SK-N-SH (cell line): Measurements from ENCODE around the gene CCL21. TPM values are rescaled to one million over a fixed set of nuclear protein-coding genes. Genes with fewer than 3 reads are reported as not detected.

Experiments
- CTCF ChIA-PET: fragments of 300-600, 350-600 bp; formaldehyde crosslinking; extraction: SDS; loops from one replicate; lab custom pipeline; 2021; lab: Yijun Ruan, JAX
- POLR2A ChIA-PET: fragments of 350-600 bp; sonication (Branson Sonifier 250); formaldehyde crosslinking; extraction: SDS; loops from one replicate; lab custom pipeline; 2020; ENCODE audit warnings: antibody characterized with exemption, inconsistent platforms; lab: Yijun Ruan, JAX
- DNase-seq: peaks from one replicate; pipeline ENCODE4 v3.0.0; 2012
- H2AFZ ChIP-seq: fragments of 200-600 bp; sonication (generic); 2 replicates; pipeline ENCODE4 v1.8.1; 2016; ENCODE audit warnings: antibody characterized with exemption, mild to moderate bottlenecking, low read depth
- H3F3A ChIP-seq: fragments of 200-600 bp; sonication (generic); replicated peaks from 2 replicates; pipeline ENCODE3; 2016; ENCODE audit warnings: antibody characterized with exemption, mild to moderate bottlenecking; ENCODE audit not compliant: insufficient read depth
- H3K27ac ChIP-seq, 2 experiments: fragments of 200-500 bp in 1 of 2; fragments of 200-600 bp in 1 of 2; sonication (Bioruptor generic) in 1 of 2; sonication (generic), shearing (Covaris generic) in 1 of 2; 2 replicates each; pipeline versions ENCODE4 v1.5.1 to v1.6.1; 2014 to 2016; ENCODE audit warnings: low read depth in 2 of 2, inconsistent platforms in 1 of 2, low read length in 1 of 2, mild to moderate bottlenecking in 1 of 2, mixed read lengths in 1 of 2
- H3K27me3 ChIP-seq: fragments of 200-600 bp; sonication (generic), shearing (Covaris generic); 2 replicates; pipeline ENCODE4 v1.6.1; 2016; ENCODE audit warnings: mixed run types; ENCODE audit not compliant: insufficient read depth
- H3K36me3 ChIP-seq, 2 experiments: fragments of 200-500 bp in 1 of 2; fragments of 200-600 bp in 1 of 2; sonication (Bioruptor generic) in 1 of 2; sonication (generic) in 1 of 2; replicated peaks in 1 of 2; 2 replicates each; pipeline versions ENCODE3 to v1.5.1; 2014 to 2016; ENCODE audit warnings: low read length in 1 of 2, mild to moderate bottlenecking in 1 of 2; ENCODE audit not compliant: insufficient read depth in 2 of 2, control insufficient read depth in 1 of 2
- H3K4me1 ChIP-seq, 2 experiments: fragments of 200-500 bp in 1 of 2; fragments of 200-600 bp in 1 of 2; sonication (Bioruptor generic) in 1 of 2; sonication (generic), shearing (Covaris generic) in 1 of 2; 2 replicates each; pipeline versions ENCODE4 v1.5.1 to v1.6.1; 2014 to 2016; ENCODE audit warnings: low read depth in 1 of 2, low read length in 1 of 2, mixed run types in 1 of 2; ENCODE audit not compliant: insufficient read depth in 2 of 2, control insufficient read depth in 1 of 2
- H3K4me2 ChIP-seq: fragments of 200-600 bp; sonication (generic), shearing (Covaris generic); 2 replicates; pipeline ENCODE4 v1.6.1; 2017; ENCODE audit warnings: mixed run types
- H3K4me3 ChIP-seq, 2 experiments: fragments of 200-500 bp in 1 of 2; fragments of 200-600 bp in 1 of 2; sonication (Bioruptor generic) in 1 of 2; sonication (generic), shearing (Covaris generic) in 1 of 2; 2 replicates each; pipeline versions ENCODE4 v1.5.1 to v1.8.1; 2014 to 2016; ENCODE audit warnings: low read depth in 2 of 2, inconsistent platforms in 1 of 2, low read length in 1 of 2, mild to moderate bottlenecking in 1 of 2, mixed read lengths in 1 of 2, moderate library complexity in 1 of 2
- H3K79me2 ChIP-seq: fragments of 200-600 bp; sonication (generic); 2 replicates; pipeline ENCODE4 v1.8.1; 2017; ENCODE audit warnings: mild to moderate bottlenecking; ENCODE audit not compliant: insufficient read depth
- H3K9ac ChIP-seq: fragments of 200-600 bp; sonication (generic); 2 replicates; pipeline ENCODE4 v1.6.1; 2017; ENCODE audit warnings: mixed run types
- H3K9me2 ChIP-seq: fragments of 200-600 bp; sonication (generic); 2 replicates; pipeline ENCODE4 v1.6.1; 2017; ENCODE audit warnings: mixed run types
- H3K9me3 ChIP-seq: fragments of 200-600 bp; sonication (generic); 2 replicates; pipeline ENCODE4 v1.6.1; 2017; ENCODE audit warnings: mixed run types, mild to moderate bottlenecking, moderate library complexity
- H4K20me1 ChIP-seq: fragments of 200-600 bp; sonication (generic); 2 replicates; pipeline ENCODE4 v1.6.1; 2017; ENCODE audit warnings: mild to moderate bottlenecking, mixed run types; ENCODE audit not compliant: insufficient read depth
- CHD2 ChIP-seq: fragments of 150-350 bp; IDR thresholded peaks from 2 replicates; pipeline ENCODE4 v1.6.1; 2018; ENCODE audit warnings: low read length; ENCODE audit not compliant: partially characterized antibody
- ELF1 ChIP-seq: IDR thresholded peaks from 2 replicates; pipeline ENCODE4 v1.4.0; 2012
- FOSL2 ChIP-seq: IDR thresholded peaks from 2 replicates; pipeline ENCODE4 v1.4.0; 2012; ENCODE audit warnings: low read depth, mild to moderate bottlenecking, moderate library complexity, borderline replicate concordance
- FOXJ3 ChIP-seq: sonication (generic); formaldehyde crosslinking; IDR thresholded peaks from 2 replicates; pipeline ENCODE4 v1.5.1; 2020; ENCODE audit warnings: mild to moderate bottlenecking, missing genetic modification reagents
- MEF2A ChIP-seq: IDR thresholded peaks from 2 replicates; pipeline ENCODE4 v1.4.0; 2012; ENCODE audit warnings: low read depth, borderline replicate concordance
- MXI1 ChIP-seq: IDR thresholded peaks from 2 replicates; pipeline ENCODE4 v1.6.1; 2012; ENCODE audit warnings: mild to moderate bottlenecking, low read depth, low read length, improper control_type of control experiment
- NFIC ChIP-seq: IDR thresholded peaks from 2 replicates; pipeline ENCODE4 v1.4.0; 2012; ENCODE audit warnings: borderline replicate concordance
- POLR2AphosphoS5 ChIP-seq: IDR thresholded peaks from 2 replicates; pipeline ENCODE4 v1.6.1; 2012; ENCODE audit warnings: low read depth, low read length
- RAD21 ChIP-seq: IDR thresholded peaks from 2 replicates; pipeline ENCODE4 v1.6.1; 2012; ENCODE audit warnings: mild to moderate bottlenecking, low read length
- RCOR1 ChIP-seq: fragments of 150-350 bp; IDR thresholded peaks from 2 replicates; pipeline ENCODE4 v1.6.1; 2017; ENCODE audit warnings: antibody characterized with exemption, low read length
- SIN3A ChIP-seq: IDR thresholded peaks from 2 replicates; pipeline ENCODE4 v1.6.1; 2012; ENCODE audit warnings: low read depth, mild to moderate bottlenecking, low read length, moderate library complexity, borderline replicate concordance
- SMC3 ChIP-seq: IDR thresholded peaks from 2 replicates; pipeline ENCODE4 v1.6.1; 2012; ENCODE audit warnings: low read depth, low read length, improper control_type of control experiment
- TAF1 ChIP-seq: IDR thresholded peaks from 2 replicates; pipeline ENCODE4 v1.6.1; 2012; ENCODE audit warnings: low read depth, mild to moderate bottlenecking, low read length, moderate library complexity, borderline replicate concordance
- TCF12 ChIP-seq: IDR thresholded peaks from 2 replicates; pipeline ENCODE4 v1.4.0; 2012
- TEAD4 ChIP-seq: IDR thresholded peaks from 2 replicates; pipeline ENCODE4 v1.4.0; 2012; ENCODE audit warnings: mild to moderate bottlenecking, borderline replicate concordance; ENCODE audit not compliant: insufficient read depth
- WGBS: methylation state at CpG from one replicate; pipeline ENCODE4 v1.1.6; 2017; ENCODE audit warnings: low lambda C conversion rate; 5-methylcytosine and 5-hydroxymethylcytosine counted together
- polyA plus RNA-seq, 3 experiments: library from polyadenylated mRNA; depleted of rRNA; stranded (reverse); fragments of >200 nt; gene quantifications; 2 replicates each; pipeline ENCODE4 v1.2.3, GENCODE V29; 2012
- TF ChIP-seq, protein P1 (sequence below): IDR thresholded peaks from 2 replicates; pipeline ENCODE4 v1.4.0; 2012; ENCODE audit warnings: low read depth, borderline replicate concordance
- TF ChIP-seq, protein P2 (sequence below): IDR thresholded peaks from 2 replicates; pipeline ENCODE4 v1.6.1; 2012; ENCODE audit warnings: mild to moderate bottlenecking, low read depth, low read length, moderate library complexity

CCL21 gene
- polyA plus RNA-seq, 1 of the 3 experiments (the other 2 are of a cell fraction), result not detected

DNA sequence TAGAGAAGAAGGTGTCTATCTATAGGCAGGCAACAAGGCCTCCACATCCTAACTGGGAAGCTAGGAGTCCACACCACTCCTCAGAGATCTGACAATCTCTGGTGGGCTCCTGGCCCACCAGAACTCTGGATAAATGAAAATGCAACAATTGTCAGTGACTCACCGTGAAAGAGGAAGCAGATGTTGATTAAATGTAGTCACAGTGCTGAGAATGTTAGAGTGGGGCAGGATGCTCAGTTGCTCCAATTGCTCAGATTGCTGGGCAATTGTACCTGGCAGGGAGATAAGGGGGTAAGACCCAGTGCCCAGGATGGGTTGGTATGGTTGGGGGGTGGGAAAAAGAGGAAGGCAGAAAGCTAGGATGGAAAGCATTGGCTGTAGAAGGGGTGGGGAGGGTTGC is 23.2 kb downstream of the CCL21 start:
- no peaks in the 10 kb centered on the region for H3F3A ChIP-seq
- no peaks in the 10 kb centered on the region; a peak in 1 of 4 replicates for H3K4me1 ChIP-seq
- no peak overlapping the region for H3K27ac ChIP-seq
- H3K79me2 ChIP-seq, result no peaks in the 10 kb centered on the region
- H3K36me3 ChIP-seq, result no peaks in the 10 kb centered on the region
- CTCF ChIA-PET, result interaction anchor here (0.9 to 5.1 kb wide), 4 partner anchors 11 to 40 kb away, joined by 3 to 43 read pairs (median 4); no protein-coding TSS in a partner anchor
- H4K20me1 ChIP-seq, result no peaks in the 10 kb centered on the region
- no peak for DNase-seq
- no peaks in the 10 kb centered on the region for H3K9me3 ChIP-seq
- no peaks in the 10 kb centered on the region for H3K9me2 ChIP-seq
- no peak overlapping the region for H2AFZ ChIP-seq
- no peak overlapping the region for H3K4me2 ChIP-seq
- no peak for TF ChIP-seq SMC3
- H3K4me3 ChIP-seq, result no peak overlapping the region
- H3K27me3 ChIP-seq, result no peaks in the 10 kb centered on the region
- WGBS, result 45% methylated on average over 1 of the region's 1 CpG
- H3K9ac ChIP-seq, result no peak overlapping the region
- POLR2A ChIA-PET, result interaction anchor here (0.7 kb wide), 1 partner anchor 14 kb away, joined by 3 read pairs; no protein-coding TSS in a partner anchor

DNA sequence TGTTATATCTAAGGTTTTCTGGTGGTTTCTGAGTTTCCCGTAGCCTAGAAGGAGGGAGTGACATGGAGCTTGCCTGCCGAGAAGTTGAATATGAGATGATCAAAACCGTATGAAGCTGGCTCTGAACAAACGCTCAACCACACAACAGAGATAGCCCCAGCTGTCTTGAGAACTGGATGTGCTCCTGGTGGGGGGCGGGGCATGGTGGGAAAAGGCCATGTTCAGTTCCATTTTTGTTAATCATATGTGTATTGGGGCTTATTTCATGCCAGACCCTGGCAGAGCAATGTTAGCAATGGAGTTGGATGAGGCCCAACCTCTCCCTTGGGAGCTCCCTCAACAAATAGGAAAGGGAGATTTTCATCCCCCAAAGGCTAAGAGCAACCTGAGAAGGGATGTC is 23.7 kb downstream of the CCL21 start:
- DNase-seq, result no peak
- POLR2A ChIA-PET, result interaction anchor here (0.7 kb wide), 1 partner anchor 14 kb away, joined by 3 read pairs; no protein-coding TSS in a partner anchor
- no peak overlapping the region for H2AFZ ChIP-seq

More for the DNA sequence above, 23.7 kb downstream of the CCL21 start:
- Histone ChIP-seq H4K20me1 (no peaks in the 10 kb centered on the region), H3K9me2 (no peaks in the 10 kb centered on the region), H3K36me3 (no peaks in the 10 kb centered on the region), H3K9ac (no peak overlapping the region), H3K4me2 (no peak overlapping the region), H3K27ac (no peak overlapping the region), H3K27me3 (no peaks in the 10 kb centered on the region), H3K4me3 (no peak overlapping the region), H3K79me2 (no peaks in the 10 kb centered on the region), H3F3A (no peaks in the 10 kb centered on the region), H3K4me1 (no peaks in the 10 kb centered on the region; a peak in 1 of 4 replicates), H3K9me3 (no peaks in the 10 kb centered on the region)
- TF ChIP-seq ELF1 (no peak), SIN3A (no peak), CHD2 (no peak), MEF2A (no peak), POLR2AphosphoS5 (no peak), FOXJ3 (CRISPR knock-in tag) (no peak), NFIC (no peak), TAF1 (no peak), RAD21 (no peak), FOSL2 (no peak), TEAD4 (no peak), RCOR1 (no peak), MXI1 (no peak), TCF12 (no peak)
- TF ChIP-seq, protein P1, sequence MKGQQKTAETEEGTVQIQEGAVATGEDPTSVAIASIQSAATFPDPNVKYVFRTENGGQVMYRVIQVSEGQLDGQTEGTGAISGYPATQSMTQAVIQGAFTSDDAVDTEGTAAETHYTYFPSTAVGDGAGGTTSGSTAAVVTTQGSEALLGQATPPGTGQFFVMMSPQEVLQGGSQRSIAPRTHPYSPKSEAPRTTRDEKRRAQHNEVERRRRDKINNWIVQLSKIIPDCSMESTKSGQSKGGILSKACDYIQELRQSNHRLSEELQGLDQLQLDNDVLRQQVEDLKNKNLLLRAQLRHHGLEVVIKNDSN, result no peak
- TF ChIP-seq, protein P2, sequence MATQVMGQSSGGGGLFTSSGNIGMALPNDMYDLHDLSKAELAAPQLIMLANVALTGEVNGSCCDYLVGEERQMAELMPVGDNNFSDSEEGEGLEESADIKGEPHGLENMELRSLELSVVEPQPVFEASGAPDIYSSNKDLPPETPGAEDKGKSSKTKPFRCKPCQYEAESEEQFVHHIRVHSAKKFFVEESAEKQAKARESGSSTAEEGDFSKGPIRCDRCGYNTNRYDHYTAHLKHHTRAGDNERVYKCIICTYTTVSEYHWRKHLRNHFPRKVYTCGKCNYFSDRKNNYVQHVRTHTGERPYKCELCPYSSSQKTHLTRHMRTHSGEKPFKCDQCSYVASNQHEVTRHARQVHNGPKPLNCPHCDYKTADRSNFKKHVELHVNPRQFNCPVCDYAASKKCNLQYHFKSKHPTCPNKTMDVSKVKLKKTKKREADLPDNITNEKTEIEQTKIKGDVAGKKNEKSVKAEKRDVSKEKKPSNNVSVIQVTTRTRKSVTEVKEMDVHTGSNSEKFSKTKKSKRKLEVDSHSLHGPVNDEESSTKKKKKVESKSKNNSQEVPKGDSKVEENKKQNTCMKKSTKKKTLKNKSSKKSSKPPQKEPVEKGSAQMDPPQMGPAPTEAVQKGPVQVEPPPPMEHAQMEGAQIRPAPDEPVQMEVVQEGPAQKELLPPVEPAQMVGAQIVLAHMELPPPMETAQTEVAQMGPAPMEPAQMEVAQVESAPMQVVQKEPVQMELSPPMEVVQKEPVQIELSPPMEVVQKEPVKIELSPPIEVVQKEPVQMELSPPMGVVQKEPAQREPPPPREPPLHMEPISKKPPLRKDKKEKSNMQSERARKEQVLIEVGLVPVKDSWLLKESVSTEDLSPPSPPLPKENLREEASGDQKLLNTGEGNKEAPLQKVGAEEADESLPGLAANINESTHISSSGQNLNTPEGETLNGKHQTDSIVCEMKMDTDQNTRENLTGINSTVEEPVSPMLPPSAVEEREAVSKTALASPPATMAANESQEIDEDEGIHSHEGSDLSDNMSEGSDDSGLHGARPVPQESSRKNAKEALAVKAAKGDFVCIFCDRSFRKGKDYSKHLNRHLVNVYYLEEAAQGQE, result no peak
- WGBS, result 89% methylated on average over 5 of the region's 5 CpGs
- CTCF ChIA-PET, result interaction anchor here (0.9 to 5.1 kb wide), 5 partner anchors 11 to 185 kb away, joined by 3 to 43 read pairs (median 4); no protein-coding TSS in a partner anchor
